NT2/D1 (cell line): ENCODE measurements around the gene MUC15.

Experiments
- SUZ12 ChIP-seq: IDR thresholded peaks from 2 replicates; pipeline ENCODE4 v1.6.1; 2011; ENCODE audit not compliant: insufficient read length, insufficient read depth; ENCODE audit errors: extremely low read depth
- YY1 ChIP-seq: IDR thresholded peaks from 2 replicates; pipeline ENCODE4 v1.6.1; 2011; ENCODE audit not compliant: insufficient read length, insufficient read depth
- ZNF274 ChIP-seq: IDR thresholded peaks from 2 replicates; pipeline ENCODE4 v1.6.1; 2011; ENCODE audit warnings: mild to moderate bottlenecking, low read depth, low read length

- TF ChIP-seq YY1, result no peak
- TF ChIP-seq ZNF274, result no peak
- no peak for TF ChIP-seq SUZ12
Measured at GRCh38 chr11:26579683-26580082, 7.6 kb upstream of the MUC15 start.
